Measurements from ENCODE around the gene LRP8.
A peak's percentile ranks its signal among the peaks of the same experiment; 100 is the strongest.

DNA sequence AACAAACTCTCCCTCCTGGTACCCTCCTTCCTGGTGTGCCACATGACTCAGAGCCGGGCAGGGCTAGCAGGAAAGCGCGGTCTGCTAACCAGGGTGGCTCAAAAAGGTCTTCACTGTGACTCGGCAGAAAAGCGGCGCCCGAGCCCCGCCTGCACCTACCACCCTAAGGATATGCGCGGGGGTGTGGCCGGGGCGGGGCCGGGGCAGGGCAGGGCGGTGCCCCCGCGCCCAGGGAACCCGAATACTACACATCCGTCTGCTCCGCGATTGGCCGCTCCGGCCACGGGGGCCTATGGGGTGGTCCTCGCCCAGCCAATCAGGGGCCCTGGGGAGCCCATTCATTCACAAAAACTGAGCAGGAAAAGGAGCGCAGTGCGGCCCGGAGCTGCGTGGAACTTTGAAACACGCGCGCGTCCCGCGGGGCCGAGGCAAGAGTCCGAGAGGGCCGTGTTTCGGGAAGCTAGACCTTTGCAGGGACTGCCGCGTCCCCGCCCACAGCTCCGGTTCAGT, 1.7 kb downstream of the LRP8 start:
- 0 out of 4 replicates have a peak, but pooled peaks of 1 of the 2 experiments have one; percentile 30 for TF ChIP-seq ETV6 (IDR thresholded peaks at IDR 0.05; ENCODE audit: borderline replicate concordance in 1 of 2, low read depth in 2 of 2, low read length in 1 of 2)
- no peak for TF ChIP-seq ETV6 (CRISPR knock-in tag; IDR thresholded peaks at IDR 0.05; ENCODE audit: borderline replicate concordance)
- TF ChIP-seq, protein P1, sequence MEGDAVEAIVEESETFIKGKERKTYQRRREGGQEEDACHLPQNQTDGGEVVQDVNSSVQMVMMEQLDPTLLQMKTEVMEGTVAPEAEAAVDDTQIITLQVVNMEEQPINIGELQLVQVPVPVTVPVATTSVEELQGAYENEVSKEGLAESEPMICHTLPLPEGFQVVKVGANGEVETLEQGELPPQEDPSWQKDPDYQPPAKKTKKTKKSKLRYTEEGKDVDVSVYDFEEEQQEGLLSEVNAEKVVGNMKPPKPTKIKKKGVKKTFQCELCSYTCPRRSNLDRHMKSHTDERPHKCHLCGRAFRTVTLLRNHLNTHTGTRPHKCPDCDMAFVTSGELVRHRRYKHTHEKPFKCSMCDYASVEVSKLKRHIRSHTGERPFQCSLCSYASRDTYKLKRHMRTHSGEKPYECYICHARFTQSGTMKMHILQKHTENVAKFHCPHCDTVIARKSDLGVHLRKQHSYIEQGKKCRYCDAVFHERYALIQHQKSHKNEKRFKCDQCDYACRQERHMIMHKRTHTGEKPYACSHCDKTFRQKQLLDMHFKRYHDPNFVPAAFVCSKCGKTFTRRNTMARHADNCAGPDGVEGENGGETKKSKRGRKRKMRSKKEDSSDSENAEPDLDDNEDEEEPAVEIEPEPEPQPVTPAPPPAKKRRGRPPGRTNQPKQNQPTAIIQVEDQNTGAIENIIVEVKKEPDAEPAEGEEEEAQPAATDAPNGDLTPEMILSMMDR (IDR thresholded peaks at IDR 0.05 in 2 of 3, conservative IDR thresholded peaks at IDR 0.05 in 1 of 3; ENCODE audit: insufficient read depth in 2 of 3, low read depth in 1 of 3, low read length in 3 of 3) = no peak
- TF ChIP-seq TAF7 (tag; IDR thresholded peaks at IDR 0.05) = no peak

Data from K562 (cell line).